GM08714 (cell line): ENCODE measurements around the gene CACNA1D.

Experiments used
- H3K4me3 ChIP-seq: fragments of 200-500 bp; sonication (Bioruptor generic); 2 replicates; pipeline ENCODE4 v1.5.1; 2014; ENCODE audit warnings: mild to moderate bottlenecking, low read length, inconsistent platforms
- ZNF274 ChIP-seq: IDR thresholded peaks from 2 replicates; pipeline ENCODE4 v1.6.1; 2012; ENCODE audit warnings: mild to moderate bottlenecking, low read depth, low read length

The CACNA1D gene

DNA sequence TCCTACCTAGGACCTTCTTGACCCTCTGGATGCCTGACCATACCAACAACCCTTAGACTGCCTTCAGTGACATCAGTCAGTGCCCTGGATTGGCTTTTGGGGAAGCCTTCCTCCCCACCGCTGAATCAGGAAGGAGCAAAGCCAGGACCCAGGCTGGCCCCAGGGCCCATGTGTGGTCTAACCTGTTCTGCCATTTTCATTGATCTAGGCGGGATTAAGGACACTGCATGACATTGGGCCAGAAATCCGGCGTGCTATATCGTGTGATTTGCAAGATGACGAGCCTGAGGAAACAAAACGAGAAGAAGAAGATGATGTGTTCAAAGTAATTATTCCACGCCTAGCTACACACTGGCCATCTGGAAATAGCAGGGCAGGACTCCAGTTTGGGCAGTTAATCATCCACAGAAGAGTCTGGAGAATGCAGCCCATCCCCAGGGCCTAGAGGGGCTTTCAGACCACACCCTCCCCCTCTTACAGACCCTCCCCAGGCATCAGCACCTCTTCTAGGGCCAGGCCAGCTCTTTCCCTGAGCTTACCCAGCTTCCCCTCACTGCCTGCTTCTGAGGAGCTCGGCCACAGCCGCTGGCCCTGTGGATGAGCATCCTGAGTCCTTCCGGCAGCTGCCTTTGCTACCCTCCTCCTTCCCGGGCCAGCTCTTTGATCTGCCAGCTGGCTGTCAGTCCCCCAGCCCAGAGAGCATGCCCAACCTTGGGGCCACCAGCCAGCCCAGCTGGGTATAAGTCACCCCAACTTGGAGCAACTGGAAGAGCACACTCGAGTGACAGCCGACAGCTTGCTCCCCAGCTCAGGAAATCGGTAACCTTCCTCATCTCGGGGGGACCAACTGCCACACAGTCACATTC is 305.9 kb downstream of the CACNA1D start:
- no peak overlapping the region for H3K4me3 ChIP-seq
- no peak for TF ChIP-seq ZNF274

DNA sequence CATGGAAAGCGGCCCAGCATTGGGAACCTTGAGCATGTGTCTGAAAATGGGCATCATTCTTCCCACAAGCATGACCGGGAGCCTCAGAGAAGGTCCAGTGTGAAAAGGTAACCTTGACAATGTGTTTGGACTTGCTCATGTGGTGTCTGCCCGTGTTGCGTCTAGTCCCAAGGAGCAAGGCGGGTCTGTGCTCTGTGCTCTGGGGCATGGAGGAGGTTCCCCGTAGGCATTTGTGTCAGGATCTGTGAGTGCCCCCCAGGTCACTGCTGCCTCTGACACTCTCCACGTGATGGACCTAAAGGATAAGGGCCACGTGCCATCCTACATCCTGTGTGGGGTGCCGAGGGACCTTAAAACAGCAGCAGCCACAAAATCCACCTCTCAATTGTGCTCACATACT is 306.9 kb downstream of the CACNA1D start:
- TF ChIP-seq ZNF274 = no peak
- no peak overlapping the region for H3K4me3 ChIP-seq

DNA sequence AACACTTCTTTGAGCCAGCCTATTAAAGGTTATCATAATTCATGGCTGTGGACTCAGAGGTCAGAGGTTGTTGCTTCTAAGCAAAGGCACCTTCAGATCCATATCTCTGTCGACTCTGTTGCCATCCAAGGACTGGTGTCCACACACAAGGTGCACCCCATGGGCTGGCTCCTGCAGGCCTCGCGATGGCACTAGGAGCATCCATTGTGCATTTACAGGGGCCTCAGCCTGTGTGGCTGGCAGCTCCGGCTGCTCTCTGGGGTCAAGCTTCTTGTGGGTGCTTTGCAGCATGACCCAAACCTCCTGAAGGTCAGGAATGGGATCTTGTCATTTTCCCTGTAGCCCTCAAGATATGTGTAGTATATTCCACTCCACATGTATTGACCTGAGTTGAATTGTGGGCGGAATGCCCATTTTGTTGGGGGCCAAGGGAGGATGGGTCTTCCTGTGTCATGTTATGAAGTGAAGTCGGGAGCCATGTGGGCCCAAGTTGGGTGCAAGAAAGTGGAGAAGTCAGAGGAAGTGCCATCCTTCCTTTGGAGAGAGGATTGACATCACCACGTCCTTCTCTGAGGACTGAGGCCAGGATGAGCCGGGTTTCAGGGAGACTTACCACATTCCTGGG is 308.0 kb downstream of the CACNA1D start:
- no peak overlapping the region for H3K4me3 ChIP-seq
- no peak for TF ChIP-seq ZNF274

DNA sequence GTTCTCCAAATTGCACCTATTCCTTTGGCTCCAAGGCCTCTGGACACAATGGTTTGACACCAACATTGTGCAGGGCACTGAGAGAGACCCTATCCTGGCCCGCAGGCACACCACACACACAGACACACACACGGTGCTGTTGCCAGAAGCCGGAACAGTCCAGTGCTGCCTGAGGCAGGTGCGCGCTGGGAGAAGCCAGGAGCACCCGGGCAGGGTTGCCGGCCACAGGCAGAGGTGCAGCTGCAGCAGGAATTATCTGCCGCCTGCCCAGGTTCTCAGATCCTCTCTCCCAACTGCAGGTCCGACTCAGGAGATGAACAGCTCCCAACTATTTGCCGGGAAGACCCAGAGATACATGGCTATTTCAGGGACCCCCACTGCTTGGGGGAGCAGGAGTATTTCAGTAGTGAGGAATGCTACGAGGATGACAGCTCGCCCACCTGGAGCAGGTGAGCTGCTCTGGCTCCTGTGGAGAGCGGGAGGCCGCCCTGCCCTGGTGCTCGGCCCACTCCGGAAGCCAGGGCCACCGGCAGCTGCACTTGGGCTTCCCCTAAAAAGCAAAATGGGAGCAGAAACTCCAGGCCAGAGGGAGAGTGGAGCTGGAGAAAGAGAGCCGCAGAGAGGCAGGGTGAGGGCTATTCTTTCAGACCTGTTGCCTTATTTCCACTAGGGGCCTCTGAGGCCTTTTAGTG is 308.9 kb downstream of the CACNA1D start:
- no peak overlapping the region for H3K4me3 ChIP-seq
- TF ChIP-seq ZNF274 = no peak

DNA sequence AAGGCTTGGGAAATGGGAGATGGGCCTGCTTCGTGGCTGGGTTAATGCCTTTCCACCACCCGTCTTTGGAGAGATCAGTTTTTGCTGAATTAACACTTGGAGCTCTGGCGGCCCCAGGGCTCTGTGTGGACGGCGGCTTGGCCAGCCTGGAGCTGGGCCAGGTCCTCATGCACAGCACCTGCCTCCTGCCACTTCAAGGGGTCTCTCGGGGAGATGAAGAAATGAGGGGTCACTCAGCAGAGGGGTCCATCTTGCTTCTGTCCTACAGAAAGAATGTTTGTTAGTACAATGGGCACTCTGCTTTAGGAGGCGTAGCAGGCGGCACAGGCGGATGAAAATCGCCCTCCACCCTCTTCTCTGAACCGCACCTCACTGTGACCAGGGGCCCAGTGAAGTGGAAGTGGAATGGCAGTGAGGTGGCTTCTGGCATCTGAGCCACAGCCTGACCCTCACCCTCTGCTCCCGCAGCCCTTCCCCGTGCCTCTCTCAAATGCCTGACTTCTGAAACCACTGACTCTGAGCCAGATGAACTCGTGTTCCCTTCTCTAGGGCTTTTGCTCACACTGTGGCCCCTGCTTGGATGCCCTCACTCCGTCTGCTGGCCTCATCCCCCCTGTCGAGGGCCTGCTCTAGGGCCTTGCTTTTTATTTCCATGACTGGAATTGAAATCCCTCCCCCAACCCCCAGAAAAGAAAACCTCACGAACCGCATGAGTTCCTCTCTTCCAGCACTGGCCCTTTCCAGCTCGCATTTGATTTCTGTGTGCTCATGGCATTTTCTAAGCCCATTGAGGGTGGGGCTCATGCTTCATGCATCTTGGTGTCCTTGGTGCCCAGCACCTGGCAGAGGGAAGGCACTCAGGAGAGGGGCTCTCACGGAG is 309.6 kb downstream of the CACNA1D start:
- no peak overlapping the region for H3K4me3 ChIP-seq
- no peak for TF ChIP-seq ZNF274

DNA sequence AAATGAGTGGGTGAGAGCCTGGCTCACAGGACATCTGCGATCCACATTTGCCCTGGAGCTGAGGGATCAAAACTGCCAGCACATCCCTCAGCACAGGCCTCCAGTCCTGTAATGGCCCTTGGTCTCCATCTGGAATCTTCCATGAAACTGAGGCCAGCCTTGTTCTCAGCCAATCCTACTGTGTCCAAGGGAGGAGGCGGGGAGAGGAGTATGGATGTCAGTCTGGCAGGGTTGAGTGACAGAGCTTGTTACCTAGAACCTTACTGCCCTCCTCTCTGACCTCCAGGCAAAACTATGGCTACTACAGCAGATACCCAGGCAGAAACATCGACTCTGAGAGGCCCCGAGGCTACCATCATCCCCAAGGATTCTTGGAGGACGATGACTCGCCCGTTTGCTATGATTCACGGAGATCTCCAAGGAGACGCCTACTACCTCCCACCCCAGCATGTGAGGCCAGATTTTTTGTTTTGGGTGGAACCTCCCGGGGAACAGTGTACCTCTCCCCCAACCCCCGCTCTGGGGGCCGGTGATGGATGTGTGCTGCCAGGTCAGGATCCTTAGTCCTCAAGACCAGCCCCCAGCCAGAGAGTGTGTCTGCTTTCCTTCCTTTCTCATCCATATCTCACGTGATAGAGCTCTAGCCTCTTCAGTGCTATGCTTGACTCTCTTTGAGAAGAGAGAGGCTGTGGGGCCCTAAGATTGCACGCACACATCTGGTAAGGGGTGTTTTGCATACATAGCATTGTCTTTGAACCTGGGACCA is 310.5 kb downstream of the CACNA1D start:
- no peak overlapping the region for H3K4me3 ChIP-seq
- TF ChIP-seq ZNF274 = no peak

DNA sequence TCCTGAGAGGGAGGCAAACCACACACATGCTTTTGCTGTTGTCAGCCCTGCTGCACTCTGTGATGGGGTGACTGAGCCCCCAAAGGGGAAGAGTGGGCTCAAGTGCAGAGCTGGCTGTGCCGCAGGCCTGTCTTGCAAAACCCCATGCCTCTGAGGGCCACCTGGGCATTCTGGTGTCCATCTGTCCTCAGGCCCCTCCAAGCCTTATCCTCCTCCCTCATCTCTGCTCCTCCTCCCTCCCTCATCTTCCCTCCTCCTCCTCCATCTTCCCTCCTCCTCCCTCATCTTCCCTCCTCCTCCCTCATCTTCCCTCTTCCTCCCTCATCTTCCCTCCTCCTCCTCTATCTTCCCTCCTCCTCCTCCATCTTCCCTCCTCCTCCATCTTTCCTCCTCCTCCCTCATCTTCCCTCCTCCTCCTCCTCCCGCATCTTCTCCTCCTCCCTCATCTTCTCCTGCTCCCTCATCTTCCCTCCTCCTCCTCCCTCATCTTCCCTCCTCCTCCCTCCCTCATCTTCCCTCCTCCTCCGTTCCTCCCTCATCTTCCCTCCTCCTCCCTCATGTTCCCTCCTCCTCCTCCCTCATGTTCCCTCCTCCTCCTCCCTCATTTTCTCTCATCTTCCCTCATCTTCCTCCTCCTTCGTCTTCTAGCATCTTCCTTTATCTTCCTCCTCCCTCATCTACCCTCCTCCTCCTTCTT is 311.2 kb downstream of the CACNA1D start:
- TF ChIP-seq ZNF274 = no peak
- no peak overlapping the region for H3K4me3 ChIP-seq

DNA sequence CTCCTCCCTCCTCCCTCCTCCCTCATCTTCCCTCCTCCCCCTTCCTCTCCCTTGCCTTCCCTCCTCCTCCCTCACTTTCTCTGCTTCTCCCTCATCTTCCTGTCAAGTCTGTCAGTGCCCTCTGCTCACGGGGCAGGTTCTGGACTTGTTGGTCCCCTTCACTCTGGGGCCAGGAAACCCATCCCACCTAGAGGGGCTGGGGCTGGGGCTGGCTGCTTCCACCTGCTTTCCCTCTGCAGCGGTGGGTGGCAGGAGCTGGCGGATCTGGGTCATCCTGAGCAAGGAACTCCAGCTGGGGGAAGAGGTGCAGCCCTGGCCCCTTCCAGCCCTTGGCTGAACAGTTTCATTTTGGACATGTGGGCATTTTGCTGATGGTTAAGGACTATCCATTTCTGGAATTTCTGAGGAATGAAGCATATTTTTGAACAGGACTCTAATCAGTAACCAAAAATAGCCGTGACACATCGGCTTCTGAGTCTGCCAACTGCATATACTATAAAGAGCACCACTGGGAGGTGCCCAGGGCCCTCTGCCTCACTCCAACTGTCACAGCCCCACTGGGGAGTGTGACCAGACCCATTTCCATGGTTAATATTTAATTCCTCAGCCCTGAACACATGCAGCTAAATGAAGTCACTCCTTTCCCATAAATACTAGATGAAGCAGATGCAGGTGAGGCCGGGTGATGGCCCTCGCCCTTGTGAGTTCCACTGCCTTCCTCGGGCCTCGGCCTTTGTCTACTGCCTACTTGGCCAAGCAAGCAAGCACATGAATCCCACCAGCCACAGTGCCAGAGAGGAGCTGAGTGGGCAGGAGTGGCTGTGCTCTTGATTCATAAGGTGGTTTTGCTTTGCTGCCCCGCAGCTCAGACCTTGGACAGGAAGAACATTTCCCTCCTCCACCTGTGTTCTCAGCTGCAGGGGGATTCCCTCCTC is 312.0 kb downstream of the CACNA1D start:
- TF ChIP-seq ZNF274 = no peak
- H3K4me3 ChIP-seq = no peak overlapping the region

DNA sequence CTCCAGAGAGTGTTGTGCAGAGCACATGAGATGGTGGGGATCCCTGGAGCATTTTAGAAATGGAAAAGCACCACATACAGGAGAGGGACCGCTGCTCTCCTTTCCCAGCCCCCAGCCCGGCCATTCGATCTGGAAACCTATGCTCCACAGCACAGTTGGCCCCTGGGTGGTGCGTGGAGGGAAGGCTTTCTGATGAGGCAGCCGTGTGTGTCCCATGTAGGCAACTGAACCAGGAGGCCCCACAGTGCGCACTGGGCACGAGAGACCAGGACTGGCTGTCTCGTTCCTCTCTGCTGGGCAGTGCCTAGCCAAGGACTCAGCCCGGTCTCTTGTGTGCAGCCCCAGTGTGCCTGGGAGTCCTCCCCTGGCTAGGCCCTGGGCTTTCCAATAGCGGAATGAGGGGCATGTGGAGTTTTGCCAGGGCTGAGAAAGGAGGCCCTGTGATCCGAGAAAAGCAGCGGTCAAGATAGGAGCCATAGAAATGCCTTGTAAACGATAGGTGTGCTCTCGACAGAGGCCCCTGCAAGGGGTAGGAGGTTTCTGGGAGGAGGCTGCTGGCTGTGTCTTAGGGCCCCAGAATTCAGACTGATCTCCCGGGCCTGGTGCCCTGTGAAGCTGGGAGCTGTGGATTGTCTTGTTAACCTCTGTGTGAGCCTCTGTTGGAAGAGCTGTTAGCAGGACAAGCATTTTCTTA is 312.9 kb downstream of the CACNA1D start:
- no peak for TF ChIP-seq ZNF274
- H3K4me3 ChIP-seq = no peak overlapping the region

DNA sequence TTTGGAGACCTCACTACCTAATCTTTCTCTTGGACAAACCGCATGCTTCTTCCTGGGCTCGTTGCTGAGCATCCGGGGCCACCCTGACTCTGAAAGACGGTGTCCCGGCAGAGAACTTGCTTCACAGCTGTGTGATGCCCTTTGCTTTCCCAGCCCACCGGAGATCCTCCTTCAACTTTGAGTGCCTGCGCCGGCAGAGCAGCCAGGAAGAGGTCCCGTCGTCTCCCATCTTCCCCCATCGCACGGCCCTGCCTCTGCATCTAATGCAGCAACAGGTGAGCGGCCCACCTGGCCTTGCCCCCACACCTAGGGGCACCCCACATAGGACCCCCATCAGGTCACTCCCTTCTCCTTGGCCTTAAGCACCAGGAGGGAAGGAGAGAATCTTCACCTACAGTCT is 314.1 kb downstream of the CACNA1D start:
- no peak for TF ChIP-seq ZNF274
- no peak overlapping the region for H3K4me3 ChIP-seq

DNA sequence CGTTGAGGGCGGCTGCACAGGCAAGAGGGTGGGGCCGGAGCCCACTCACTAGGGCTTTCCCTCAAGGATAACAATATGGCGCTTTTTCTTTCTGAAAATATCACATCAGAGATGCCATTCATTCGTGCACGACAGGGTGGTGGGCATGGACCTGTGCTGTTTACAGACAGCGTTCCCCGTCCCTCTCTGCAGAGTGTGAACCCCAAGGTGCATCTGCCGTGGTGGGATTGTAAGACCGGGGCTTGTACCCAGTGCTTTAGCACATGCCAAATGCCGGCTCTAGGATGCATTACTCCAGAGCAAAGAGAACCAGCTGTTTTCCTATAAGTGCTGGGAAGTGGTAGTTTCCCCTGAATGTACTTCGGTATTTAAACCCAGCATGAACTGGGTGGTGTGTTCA is 314.9 kb downstream of the CACNA1D start:
- no peak overlapping the region for H3K4me3 ChIP-seq
- TF ChIP-seq ZNF274 = no peak
